ENCODE results near the gene NUBP1.

The NUBP1 gene

DNA sequence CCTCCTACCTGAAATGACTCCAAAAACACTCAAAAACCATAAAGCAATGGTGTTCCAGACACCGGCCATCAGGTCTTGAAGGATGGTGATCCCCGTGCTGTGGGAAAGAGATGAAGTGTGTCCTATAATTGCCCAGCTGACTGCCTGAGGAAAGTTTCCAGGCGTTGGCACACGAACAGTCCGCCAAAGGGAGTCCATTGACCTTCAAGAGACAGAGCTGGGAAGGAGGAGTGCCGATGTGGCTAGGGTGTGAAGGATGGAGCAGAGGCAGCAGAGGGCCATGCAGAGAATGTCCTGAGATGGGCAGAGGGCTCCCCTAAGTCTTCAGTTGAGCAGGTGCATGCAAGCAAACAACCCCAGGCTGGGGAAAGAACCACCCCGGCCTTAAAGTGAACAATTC is 11.9 kb upstream of the NUBP1 start:
- TF ChIP-seq EZH2phosphoT487 (IDR thresholded peaks at IDR 0.05; ENCODE audit: low read depth) = no peak
- TF ChIP-seq, protein P1, sequence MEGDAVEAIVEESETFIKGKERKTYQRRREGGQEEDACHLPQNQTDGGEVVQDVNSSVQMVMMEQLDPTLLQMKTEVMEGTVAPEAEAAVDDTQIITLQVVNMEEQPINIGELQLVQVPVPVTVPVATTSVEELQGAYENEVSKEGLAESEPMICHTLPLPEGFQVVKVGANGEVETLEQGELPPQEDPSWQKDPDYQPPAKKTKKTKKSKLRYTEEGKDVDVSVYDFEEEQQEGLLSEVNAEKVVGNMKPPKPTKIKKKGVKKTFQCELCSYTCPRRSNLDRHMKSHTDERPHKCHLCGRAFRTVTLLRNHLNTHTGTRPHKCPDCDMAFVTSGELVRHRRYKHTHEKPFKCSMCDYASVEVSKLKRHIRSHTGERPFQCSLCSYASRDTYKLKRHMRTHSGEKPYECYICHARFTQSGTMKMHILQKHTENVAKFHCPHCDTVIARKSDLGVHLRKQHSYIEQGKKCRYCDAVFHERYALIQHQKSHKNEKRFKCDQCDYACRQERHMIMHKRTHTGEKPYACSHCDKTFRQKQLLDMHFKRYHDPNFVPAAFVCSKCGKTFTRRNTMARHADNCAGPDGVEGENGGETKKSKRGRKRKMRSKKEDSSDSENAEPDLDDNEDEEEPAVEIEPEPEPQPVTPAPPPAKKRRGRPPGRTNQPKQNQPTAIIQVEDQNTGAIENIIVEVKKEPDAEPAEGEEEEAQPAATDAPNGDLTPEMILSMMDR (IDR thresholded peaks at IDR 0.05; ENCODE audit: low read depth, low read length) = no peak
- peaks cover 7% of the 10 kb centered on the region; the same call in 1 of the 2 replicates for H3K27me3 ChIP-seq (ENCODE audit: low read depth, low read length)

DNA sequence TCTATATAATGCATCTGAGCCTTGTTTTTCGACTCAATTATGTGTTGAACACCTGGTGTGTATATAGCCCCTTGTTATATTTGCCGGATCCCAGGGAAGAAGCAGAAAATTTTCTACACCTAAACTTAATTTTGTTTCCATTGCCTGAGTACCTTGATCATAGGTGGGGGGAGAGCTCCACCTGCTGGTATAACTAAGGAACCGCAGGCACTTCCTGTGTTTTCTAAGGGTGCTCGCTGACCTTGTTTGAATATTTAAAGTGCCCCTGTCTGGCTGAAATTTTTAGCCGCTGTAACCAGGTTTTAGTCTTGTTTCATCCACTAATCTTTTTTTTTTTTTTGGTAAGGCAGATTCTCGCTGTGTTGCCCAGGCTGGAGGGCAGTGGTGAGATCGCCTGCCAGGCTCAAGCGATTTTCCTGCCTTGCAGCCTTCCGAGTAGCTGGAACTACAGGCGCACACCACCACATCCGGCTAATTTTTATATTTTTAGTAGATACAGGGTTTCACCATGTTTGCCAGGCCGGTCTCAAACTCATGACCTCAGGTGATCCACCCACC is 6.5 kb upstream of the NUBP1 start:
- peak overlapping the region; percentile 92 for H2AFZ ChIP-seq (ENCODE audit: low read depth, low read length)
- no peaks in the 10 kb centered on the region for H3K27me3 ChIP-seq (ENCODE audit: low read depth, low read length)
- H3K79me2 ChIP-seq (ENCODE audit: low read length) = no peaks in the 10 kb centered on the region
- peak overlapping the region; percentile 98 for H3K27ac ChIP-seq (ENCODE audit: low read length)
- peak overlapping the region; percentile 72 for H3K9ac ChIP-seq (ENCODE audit: low read length)
- no peaks in the 10 kb centered on the region for H3K9me3 ChIP-seq (ENCODE audit: insufficient read depth, low read length)
- peak overlapping the region; percentile 86 for H3K4me2 ChIP-seq (ENCODE audit: low read length)
- no peaks in the 10 kb centered on the region for H3K36me3 ChIP-seq (replicated peaks; ENCODE audit: low read depth, low read length)
- peak overlapping the region; percentile 76 for H3K4me3 ChIP-seq (ENCODE audit: low read length)
- H4K20me1 ChIP-seq (ENCODE audit: insufficient read depth, low read length) = no peaks in the 10 kb centered on the region
- TF ChIP-seq EZH2phosphoT487 (IDR thresholded peaks at IDR 0.05; ENCODE audit: low read depth) = no peak
- TF ChIP-seq, protein P1 (IDR thresholded peaks at IDR 0.05; ENCODE audit: low read depth, low read length) = peak; percentile 91
- peaks cover 48% of the 10 kb centered on the region for H3K4me1 ChIP-seq (ENCODE audit: low read length)

More for the DNA sequence above, 11.9 kb upstream of the NUBP1 start:
- Histone ChIP-seq H3K79me2 (ENCODE audit: low read length) (no peaks in the 10 kb centered on the region), H3K9me3 (ENCODE audit: insufficient read depth, low read length) (no peaks in the 10 kb centered on the region), H4K20me1 (ENCODE audit: insufficient read depth, low read length) (no peaks in the 10 kb centered on the region), H3K27ac (ENCODE audit: low read length) (no peak overlapping the region), H3K36me3 (replicated peaks; ENCODE audit: low read depth, low read length) (no peaks in the 10 kb centered on the region), H3K4me3 (ENCODE audit: low read length) (no peak overlapping the region), H3K9ac (ENCODE audit: low read length) (no peak overlapping the region), H3K4me2 (ENCODE audit: low read length) (no peak overlapping the region), H3K4me1 (ENCODE audit: low read length) (peaks cover 25% of the 10 kb centered on the region), H2AFZ (ENCODE audit: low read depth, low read length) (no peak overlapping the region)

DNA sequence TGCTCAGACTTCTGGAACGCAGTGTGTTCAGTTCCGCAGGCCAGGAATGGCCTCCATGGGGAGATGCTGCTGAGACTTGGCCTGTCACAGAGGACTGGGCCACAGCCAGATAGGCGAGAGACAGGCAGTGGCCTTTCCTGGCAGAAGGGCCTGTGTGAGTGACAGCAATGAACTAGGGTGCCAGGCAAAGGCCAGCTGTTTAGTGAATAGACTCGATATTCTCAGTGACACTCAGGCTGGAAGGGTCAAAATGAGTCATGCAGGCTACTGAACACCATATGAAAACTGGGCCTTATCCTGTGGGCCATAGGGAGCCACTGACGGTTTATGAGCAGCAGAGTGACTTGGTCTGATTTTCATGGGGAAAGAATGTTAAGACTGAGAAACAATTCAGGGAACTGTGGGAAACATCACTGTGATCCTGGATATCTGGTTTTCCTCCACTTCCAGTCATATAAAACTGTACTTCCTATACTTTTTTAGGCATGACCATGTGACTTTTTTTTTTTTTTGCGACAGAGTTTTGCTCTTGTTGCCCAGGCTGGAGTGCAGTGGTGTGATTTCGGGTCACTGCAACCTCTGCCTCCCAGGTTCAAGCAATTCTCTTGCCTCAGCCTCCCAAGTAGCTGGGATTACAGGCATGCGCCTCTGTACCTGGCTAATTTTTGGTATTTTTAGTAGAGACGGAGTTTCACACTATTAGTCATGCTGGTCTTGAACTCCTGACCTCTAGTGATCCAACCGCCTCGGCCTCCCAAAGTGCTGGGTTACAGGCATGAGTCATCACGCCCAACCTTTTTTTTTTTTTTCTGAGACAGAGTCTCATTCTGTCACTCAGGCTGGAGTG is 5.2 kb upstream of the NUBP1 start:
- no peaks in the 10 kb centered on the region for H3K79me2 ChIP-seq (ENCODE audit: low read length)
- H3K4me1 ChIP-seq (ENCODE audit: low read length) = peaks cover 58% of the 10 kb centered on the region
- H3K4me3 ChIP-seq (ENCODE audit: low read length) = peak overlapping the region; percentile 56
- H4K20me1 ChIP-seq (ENCODE audit: insufficient read depth, low read length) = no peaks in the 10 kb centered on the region
- H3K9ac ChIP-seq (ENCODE audit: low read length) = peak overlapping the region; percentile 72
- no peak for TF ChIP-seq EZH2phosphoT487 (IDR thresholded peaks at IDR 0.05; ENCODE audit: low read depth)
- TF ChIP-seq, protein P1 (IDR thresholded peaks at IDR 0.05; ENCODE audit: low read depth, low read length) = no peak
- H3K27ac ChIP-seq (ENCODE audit: low read length) = peak overlapping the region; percentile 98
- H3K9me3 ChIP-seq (ENCODE audit: insufficient read depth, low read length) = no peaks in the 10 kb centered on the region
- H2AFZ ChIP-seq (ENCODE audit: low read depth, low read length) = no peak overlapping the region
- no peaks in the 10 kb centered on the region for H3K27me3 ChIP-seq (ENCODE audit: low read depth, low read length)
- H3K4me2 ChIP-seq (ENCODE audit: low read length) = peak overlapping the region; percentile 86
- no peaks in the 10 kb centered on the region for H3K36me3 ChIP-seq (replicated peaks; ENCODE audit: low read depth, low read length)
